LNCaP clone FGC (cell line): ENCODE results near the gene COL11A1.
"Not testable (repeated sequence)": the region's sequence is repeated elsewhere in the genome, so short reads cannot be mapped to it uniquely, and the experiment has no call there.

Source experiments
- DNase-seq: peaks from one replicate; pipeline ENCODE4 v3.0.0-alpha.2; 2011; ENCODE audit warnings: low read depth
- H3K4me3 ChIP-seq: 2 replicates; pipeline ENCODE4 v1.5.1; 2011; ENCODE audit warnings: mild to moderate bottlenecking, low read depth, low read length, control low read depth
- CTCF ChIP-seq: IDR thresholded peaks from 2 replicates; pipeline ENCODE4 v1.5.1; 2012; ENCODE audit warnings: mild to moderate bottlenecking; ENCODE audit not compliant: control insufficient read depth, insufficient read depth; ENCODE audit errors: extremely low read depth

COL11A1 gene

GRCh38 chr1:103056423-103056822 is 51.9 kb downstream of the COL11A1 start:
- H3K4me3 ChIP-seq, result no peak overlapping the region
- no peak for TF ChIP-seq CTCF
- no peak for DNase-seq

DNA sequence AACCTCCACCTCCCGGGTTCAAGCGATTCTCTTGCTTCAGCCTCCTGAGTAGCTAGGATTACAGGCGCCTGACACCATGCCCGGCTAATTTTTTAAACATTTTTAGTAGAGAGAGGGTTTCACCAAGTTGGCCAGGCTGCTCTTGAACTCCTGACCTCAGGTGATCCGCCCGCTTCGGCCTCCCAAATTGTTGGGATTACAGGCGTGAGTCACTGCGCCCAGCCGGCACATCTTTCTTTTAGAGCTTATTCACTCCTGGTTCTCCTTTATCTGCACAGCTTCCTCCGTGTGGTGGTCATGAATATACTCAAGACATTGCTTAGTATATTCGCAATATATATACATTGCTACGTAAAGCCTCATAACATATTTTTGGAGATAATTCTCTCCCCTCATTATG is 80.2 kb downstream of the COL11A1 start:
- not testable (repeated sequence) for DNase-seq, H3K4me3 ChIP-seq

DNA sequence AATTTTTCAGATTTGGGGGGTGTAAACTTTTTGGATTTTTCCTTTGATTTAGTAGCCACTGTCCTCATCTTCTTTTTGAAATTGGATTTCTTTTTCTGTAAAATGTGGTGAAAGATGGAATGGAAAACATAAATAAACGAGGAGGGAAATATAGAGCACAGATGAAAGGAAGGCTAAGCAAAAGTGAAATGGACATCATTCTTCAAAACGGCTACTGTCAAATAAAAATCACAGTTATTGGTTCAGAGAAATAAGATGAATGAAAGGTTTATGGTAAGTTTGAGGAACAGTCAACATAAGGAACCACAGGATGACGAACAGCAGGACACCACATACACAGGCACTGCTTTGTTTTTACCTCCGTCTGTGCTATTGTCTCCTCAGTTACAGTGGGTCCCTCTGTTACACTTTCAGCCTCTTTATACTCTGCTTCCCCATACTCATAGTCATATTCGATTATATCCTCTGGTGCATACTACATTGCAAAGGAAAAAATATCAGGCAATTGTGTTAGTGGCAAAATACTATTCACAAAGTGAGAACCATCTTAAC is 82.4 kb downstream of the COL11A1 start:
- no peak for TF ChIP-seq CTCF
- no peak for DNase-seq
- H3K4me3 ChIP-seq, result no peak overlapping the region

- H3K4me3 ChIP-seq, result no peak overlapping the region
- no peak for TF ChIP-seq CTCF
- DNase-seq, result no peak
These were observed 84.3 kb downstream of the COL11A1 start for GRCh38 chr1:103024051-103024450.

DNA sequence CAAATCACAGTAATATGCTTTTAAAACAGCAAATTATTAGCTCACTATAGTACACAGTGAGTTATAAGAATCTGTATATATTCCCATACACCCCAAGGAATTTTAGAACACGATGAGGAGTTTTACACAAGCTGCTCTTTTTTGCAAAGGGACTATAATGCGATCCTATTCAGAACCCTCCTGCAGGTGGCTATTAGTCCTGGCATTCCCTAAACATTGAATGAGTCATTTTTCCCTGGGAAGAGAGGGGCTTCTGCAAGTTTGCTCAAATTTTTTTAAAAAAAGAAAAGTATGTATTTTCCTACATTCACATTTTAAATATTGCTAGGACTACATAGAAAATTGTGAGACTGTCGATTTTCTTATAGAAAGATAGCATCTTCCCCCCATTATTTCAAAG is 106.3 kb downstream of the COL11A1 start:
- no peak for TF ChIP-seq CTCF
- no peak overlapping the region for H3K4me3 ChIP-seq
- DNase-seq, result no peak

GRCh38 chr1:102978874-102979273 is 129.4 kb downstream of the COL11A1 start:
- H3K4me3 ChIP-seq, result no peak overlapping the region
- no peak for TF ChIP-seq CTCF
- DNase-seq, result no peak

DNA sequence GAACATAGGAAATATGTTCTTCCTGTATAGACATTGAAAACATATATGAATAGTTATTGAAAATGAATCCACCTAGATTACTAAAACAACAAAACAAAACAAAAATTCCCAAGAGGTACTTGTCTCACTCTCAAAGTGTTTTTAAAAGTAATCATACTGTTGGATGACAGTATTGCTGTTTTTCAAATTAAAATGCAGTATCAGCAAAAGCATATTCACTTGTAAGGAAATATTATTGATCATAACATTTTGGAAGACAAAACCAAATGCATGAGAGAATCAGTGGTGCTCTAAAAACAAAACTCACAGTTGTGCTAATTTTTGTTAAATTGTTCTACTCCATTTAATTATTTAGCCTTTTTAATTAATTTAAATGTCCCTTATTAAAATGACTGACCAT is 131.0 kb downstream of the COL11A1 start:
- no peak overlapping the region for H3K4me3 ChIP-seq
- TF ChIP-seq CTCF, result no peak
- no peak for DNase-seq

- peak; percentile 37 for DNase-seq
- H3K4me3 ChIP-seq, result no peak overlapping the region
- TF ChIP-seq CTCF, result peak; percentile 67
These were observed 137.7 kb downstream of the COL11A1 start for GRCh38 chr1:102970496-102971078.
